ENCODE results near the gene ITGAL. TPM values are rescaled to one million over a fixed set of nuclear protein-coding genes. Genes with fewer than 3 reads are reported as not detected.

Gene ITGAL
- total and polyA plus RNA-seq, 2 of the 13 experiments (the other 11 are each of a cell fraction or from before 2014, with no cell fraction given), result 0.86 to 1.2 TPM

- TF ChIP-seq, protein P1, sequence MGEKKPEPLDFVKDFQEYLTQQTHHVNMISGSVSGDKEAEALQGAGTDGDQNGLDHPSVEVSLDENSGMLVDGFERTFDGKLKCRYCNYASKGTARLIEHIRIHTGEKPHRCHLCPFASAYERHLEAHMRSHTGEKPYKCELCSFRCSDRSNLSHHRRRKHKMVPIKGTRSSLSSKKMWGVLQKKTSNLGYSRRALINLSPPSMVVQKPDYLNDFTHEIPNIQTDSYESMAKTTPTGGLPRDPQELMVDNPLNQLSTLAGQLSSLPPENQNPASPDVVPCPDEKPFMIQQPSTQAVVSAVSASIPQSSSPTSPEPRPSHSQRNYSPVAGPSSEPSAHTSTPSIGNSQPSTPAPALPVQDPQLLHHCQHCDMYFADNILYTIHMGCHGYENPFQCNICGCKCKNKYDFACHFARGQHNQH (CRISPR knock-in tag; IDR thresholded peaks at IDR 0.05), result peak; percentile 40; the same call in 1 of the 2 replicates
- TF ChIP-seq RNF2 (conservative IDR thresholded peaks at IDR 0.05; ENCODE audit: low read depth) (0 out of 2 replicates have a peak, but pooled peaks have one; percentile 75), HMG20A (CRISPR knock-in tag; IDR thresholded peaks at IDR 0.05; ENCODE audit: borderline replicate concordance) (no peak), ZNF713 (CRISPR knock-in tag; IDR thresholded peaks at IDR 0.05) (no peak), AGO2 (optimal IDR thresholded peaks at IDR 0.05; ENCODE audit: low read depth, low read length) (no peak), ZFP41 (CRISPR knock-in tag; IDR thresholded peaks at IDR 0.05; ENCODE audit: borderline replicate concordance) (peak; percentile 88; the same call in 1 of the 2 replicates), ZNF839 (CRISPR knock-in tag; IDR thresholded peaks at IDR 0.05; ENCODE audit: borderline replicate concordance) (peak; percentile 90; the same call in 1 of the 2 replicates), MEIS1 (CRISPR knock-in tag; IDR thresholded peaks at IDR 0.05; ENCODE audit: borderline replicate concordance) (no peak; the same call in 1 of the 2 replicates), ZNF709 (CRISPR knock-in tag; IDR thresholded peaks at IDR 0.05) (no peak; the same call in 1 of the 2 replicates), ZNF766 (CRISPR knock-in tag; IDR thresholded peaks at IDR 0.05; ENCODE audit: borderline replicate concordance) (peak; percentile 83; the same call in 1 of the 2 replicates), STAT6 (CRISPR knock-in tag; IDR thresholded peaks at IDR 0.05; ENCODE audit: borderline replicate concordance) (no peak; the same call in 1 of the 2 replicates), MAF1 (CRISPR knock-in tag; IDR thresholded peaks at IDR 0.05; ENCODE audit: borderline replicate concordance) (peak; percentile 82; the same call in 1 of the 2 replicates), ATF6 (CRISPR knock-in tag; conservative IDR thresholded peaks at IDR 0.05) (no peak), ZNF276 (CRISPR knock-in tag; IDR thresholded peaks at IDR 0.05; ENCODE audit: low read depth) (peak; percentile 75; the same call in 1 of the 2 replicates), ZBTB42 (CRISPR knock-in tag; IDR thresholded peaks at IDR 0.05) (peak; percentile 46; the same call in 1 of the 2 replicates)
- TF ChIP-seq, protein P2, sequence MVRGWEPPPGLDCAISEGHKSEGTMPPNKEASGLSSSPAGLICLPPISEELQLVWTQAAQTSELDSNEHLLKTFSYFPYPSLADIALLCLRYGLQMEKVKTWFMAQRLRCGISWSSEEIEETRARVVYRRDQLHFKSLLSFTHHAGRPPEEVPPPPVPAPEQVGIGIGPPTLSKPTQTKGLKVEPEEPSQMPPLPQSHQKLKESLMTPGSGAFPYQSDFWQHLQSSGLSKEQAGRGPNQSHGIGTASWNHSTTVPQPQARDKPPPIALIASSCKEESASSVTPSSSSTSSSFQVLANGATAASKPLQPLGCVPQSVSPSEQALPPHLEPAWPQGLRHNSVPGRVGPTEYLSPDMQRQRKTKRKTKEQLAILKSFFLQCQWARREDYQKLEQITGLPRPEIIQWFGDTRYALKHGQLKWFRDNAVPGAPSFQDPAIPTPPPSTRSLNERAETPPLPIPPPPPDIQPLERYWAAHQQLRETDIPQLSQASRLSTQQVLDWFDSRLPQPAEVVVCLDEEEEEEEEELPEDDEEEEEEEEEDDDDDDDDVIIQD (CRISPR knock-in tag; IDR thresholded peaks at IDR 0.05; ENCODE audit: low read depth), result 0 out of 2 replicates have a peak, but pooled peaks have one; percentile 0
- TF ChIP-seq, protein P3, sequence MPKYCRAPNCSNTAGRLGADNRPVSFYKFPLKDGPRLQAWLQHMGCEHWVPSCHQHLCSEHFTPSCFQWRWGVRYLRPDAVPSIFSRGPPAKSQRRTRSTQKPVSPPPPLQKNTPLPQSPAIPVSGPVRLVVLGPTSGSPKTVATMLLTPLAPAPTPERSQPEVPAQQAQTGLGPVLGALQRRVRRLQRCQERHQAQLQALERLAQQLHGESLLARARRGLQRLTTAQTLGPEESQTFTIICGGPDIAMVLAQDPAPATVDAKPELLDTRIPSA (CRISPR knock-in tag; IDR thresholded peaks at IDR 0.05; ENCODE audit: borderline replicate concordance), result peak; percentile 6; the same call in 1 of the 2 replicates
- TF ChIP-seq, protein P4, sequence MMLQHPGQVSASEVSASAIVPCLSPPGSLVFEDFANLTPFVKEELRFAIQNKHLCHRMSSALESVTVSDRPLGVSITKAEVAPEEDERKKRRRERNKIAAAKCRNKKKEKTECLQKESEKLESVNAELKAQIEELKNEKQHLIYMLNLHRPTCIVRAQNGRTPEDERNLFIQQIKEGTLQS (CRISPR knock-in tag; IDR thresholded peaks at IDR 0.05), result no peak; the same call in 1 of the 2 replicates
These were observed 42.0 kb upstream of the ITGAL start (continued) for GRCh38 chr16:30430428-30430970.
